HEK293 (cell line): ENCODE data around the gene CCDC85C.

ENCODE experiments used
- CTCF ChIP-seq: fragments of 450-650 bp; formaldehyde crosslinking; IDR thresholded peaks from 2 replicates; pipeline ENCODE4 v1.5.1; 2016; ENCODE audit warnings: missing biosample characterization, missing genetic modification characterization
- HOXA7 ChIP-seq: sonication (generic); formaldehyde crosslinking; IDR thresholded peaks from 2 replicates; pipeline ENCODE4 v1.8.1; 2022; ENCODE audit warnings: missing genetic modification reagents, borderline replicate concordance
- KLF10 ChIP-seq: fragments of 450-650 bp; IDR thresholded peaks from 2 replicates; pipeline ENCODE4 v1.5.1; 2018; ENCODE audit warnings: missing biosample characterization, mild to moderate bottlenecking, missing genetic modification characterization
- ZBTB49 ChIP-seq: fragments of 450-650 bp; formaldehyde crosslinking; IDR thresholded peaks from 2 replicates; pipeline ENCODE4 v1.5.1; 2016; ENCODE audit warnings: missing biosample characterization, missing genetic modification characterization, low read depth
- ZNF138 ChIP-seq: fragments of 450-650 bp; formaldehyde crosslinking; IDR thresholded peaks from 2 replicates; pipeline ENCODE4 v1.5.1; 2016; ENCODE audit warnings: missing biosample characterization, missing genetic modification characterization, borderline replicate concordance
- ZNF266 ChIP-seq: fragments of 450-650 bp; formaldehyde crosslinking; IDR thresholded peaks from 2 replicates; pipeline ENCODE4 v1.5.1; 2016; ENCODE audit warnings: missing biosample characterization, missing genetic modification characterization, low read depth
- ZNF274 ChIP-seq, 2 experiments: fragments of 200-500 bp in 1 of 2; fragments of 450-650 bp in 1 of 2; sonication (Bioruptor generic) in 1 of 2; formaldehyde crosslinking in 1 of 2; IDR thresholded peaks; 2 replicates each; pipeline versions ENCODE4 v1.5.1 to v1.6.1; 2014 to 2016; ENCODE audit warnings: borderline replicate concordance in 1 of 2, inconsistent platforms in 1 of 2, low read length in 1 of 2, missing biosample characterization in 1 of 2, missing genetic modification characterization in 1 of 2
- ZNF354C ChIP-seq: fragments of 450-650 bp; formaldehyde crosslinking; IDR thresholded peaks from 2 replicates; pipeline ENCODE4 v1.5.1; 2016; ENCODE audit warnings: missing biosample characterization, missing genetic modification characterization, low read depth, borderline replicate concordance
- ZNF510 ChIP-seq: fragments of 450-650 bp; formaldehyde crosslinking; IDR thresholded peaks from 2 replicates; pipeline ENCODE4 v1.5.1; 2018; ENCODE audit warnings: mild to moderate bottlenecking, missing genetic modification characterization, missing biosample characterization; ENCODE audit not compliant: insufficient replicate concordance
- ZNF645 ChIP-seq: fragments of 450-650 bp; formaldehyde crosslinking; IDR thresholded peaks from 2 replicates; pipeline ENCODE4; 2016; ENCODE audit warnings: missing biosample characterization, missing genetic modification characterization
- ZNF76 ChIP-seq: fragments of 450-650 bp; formaldehyde crosslinking; IDR thresholded peaks from 2 replicates; pipeline ENCODE4; 2016; ENCODE audit warnings: low read depth, missing biosample characterization, missing genetic modification characterization, borderline replicate concordance
- ZSCAN30 ChIP-seq: fragments of 450-650 bp; IDR thresholded peaks from 2 replicates; pipeline ENCODE4 v1.5.1; 2018; ENCODE audit warnings: missing biosample characterization, mild to moderate bottlenecking, missing genetic modification characterization, moderate library complexity
- TF ChIP-seq, protein P1 (sequence below): fragments of 450-650 bp; formaldehyde crosslinking; conservative IDR thresholded peaks from 2 replicates; pipeline ENCODE4 v1.5.1; 2016; ENCODE audit warnings: low read depth, missing biosample characterization, missing genetic modification characterization

GRCh38 chr14:99643343-99643742 is 39.3 kb upstream of the CCDC85C start:
- TF ChIP-seq CTCF (tag by site-specific recombination) (no peak), ZNF354C (tag by site-specific recombination) (no peak), ZBTB49 (tag by site-specific recombination) (no peak), HOXA7 (no peak), ZNF138 (no peak), ZNF274 (IDR thresholded peaks at IDR 0.05; ENCODE audit: low read length) (no peak), ZNF274 (tag by site-specific recombination; IDR thresholded peaks at IDR 0.05; ENCODE audit: borderline replicate concordance) (no peak), ZNF266 (tag by site-specific recombination) (no peak), KLF10 (tag by site-specific recombination) (no peak), ZNF510 (tag by site-specific recombination) (no peak), ZNF645 (tag by site-specific recombination) (no peak), ZSCAN30 (tag by site-specific recombination) (no peak), ZNF76 (tag by site-specific recombination) (no peak)
- TF ChIP-seq, protein P1, sequence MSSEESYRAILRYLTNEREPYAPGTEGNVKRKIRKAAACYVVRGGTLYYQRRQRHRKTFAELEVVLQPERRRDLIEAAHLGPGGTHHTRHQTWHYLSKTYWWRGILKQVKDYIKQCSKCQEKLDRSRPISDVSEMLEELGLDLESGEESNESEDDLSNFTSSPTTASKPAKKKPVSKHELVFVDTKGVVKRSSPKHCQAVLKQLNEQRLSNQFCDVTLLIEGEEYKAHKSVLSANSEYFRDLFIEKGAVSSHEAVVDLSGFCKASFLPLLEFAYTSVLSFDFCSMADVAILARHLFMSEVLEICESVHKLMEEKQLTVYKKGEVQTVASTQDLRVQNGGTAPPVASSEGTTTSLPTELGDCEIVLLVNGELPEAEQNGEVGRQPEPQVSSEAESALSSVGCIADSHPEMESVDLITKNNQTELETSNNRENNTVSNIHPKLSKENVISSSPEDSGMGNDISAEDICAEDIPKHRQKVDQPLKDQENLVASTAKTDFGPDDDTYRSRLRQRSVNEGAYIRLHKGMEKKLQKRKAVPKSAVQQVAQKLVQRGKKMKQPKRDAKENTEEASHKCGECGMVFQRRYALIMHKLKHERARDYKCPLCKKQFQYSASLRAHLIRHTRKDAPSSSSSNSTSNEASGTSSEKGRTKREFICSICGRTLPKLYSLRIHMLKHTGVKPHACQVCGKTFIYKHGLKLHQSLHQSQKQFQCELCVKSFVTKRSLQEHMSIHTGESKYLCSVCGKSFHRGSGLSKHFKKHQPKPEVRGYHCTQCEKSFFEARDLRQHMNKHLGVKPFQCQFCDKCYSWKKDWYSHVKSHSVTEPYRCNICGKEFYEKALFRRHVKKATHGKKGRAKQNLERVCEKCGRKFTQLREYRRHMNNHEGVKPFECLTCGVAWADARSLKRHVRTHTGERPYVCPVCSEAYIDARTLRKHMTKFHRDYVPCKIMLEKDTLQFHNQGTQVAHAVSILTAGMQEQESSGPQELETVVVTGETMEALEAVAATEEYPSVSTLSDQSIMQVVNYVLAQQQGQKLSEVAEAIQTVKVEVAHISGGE (tag by site-specific recombination) = no peak
